Neutrophil (primary cell): ENCODE data around the gene TCF4.

Experiments used
- H3K27ac ChIP-seq: fragments of 200-600 bp; sonication (generic); 2 replicates; pipeline ENCODE4 v1.5.1; 2016; ENCODE audit warnings: mild to moderate bottlenecking, moderate library complexity
- H3K27me3 ChIP-seq: fragments of 200-600 bp; sonication (generic); 2 replicates; pipeline ENCODE4 v1.6.0; 2016; ENCODE audit warnings: mild to moderate bottlenecking
- H3K36me3 ChIP-seq: fragments of 200-600 bp; sonication (generic); 2 replicates; pipeline ENCODE4 v1.5.1; 2017
- H3K4me1 ChIP-seq, 2 experiments: fragments of 200-600 bp in 1 of 2; sonication (generic) in 1 of 2; 1 replicate in 1 of 2; 2 replicates in 1 of 2; pipeline versions ENCODE4 v1.5.1 to v1.6.1; 2013 to 2016; ENCODE audit warnings: low read depth in 1 of 2, low read length in 1 of 2, mild to moderate bottlenecking in 1 of 2, moderate library complexity in 1 of 2; ENCODE audit not compliant: control insufficient read depth in 1 of 2, insufficient read depth in 1 of 2
- H3K4me3 ChIP-seq, 2 experiments: fragments of 200-600 bp in 1 of 2; sonication (generic) in 1 of 2; 1 replicate in 1 of 2; 2 replicates in 1 of 2; pipeline ENCODE4 v1.5.1; 2013 to 2016; ENCODE audit warnings: low read depth in 1 of 2, low read length in 1 of 2, mild to moderate bottlenecking in 1 of 2, moderate library complexity in 1 of 2
- H3K9me3 ChIP-seq: fragments of 200-600 bp; sonication (generic); 2 replicates; pipeline ENCODE4 v1.5.1; 2016
- TF ChIP-seq, protein P1 (sequence below): fragments of 200-600 bp; sonication (generic); IDR thresholded peaks from 2 replicates; pipeline ENCODE4 v1.5.1; 2016; ENCODE audit warnings: antibody characterized with exemption

TCF4 gene

DNA sequence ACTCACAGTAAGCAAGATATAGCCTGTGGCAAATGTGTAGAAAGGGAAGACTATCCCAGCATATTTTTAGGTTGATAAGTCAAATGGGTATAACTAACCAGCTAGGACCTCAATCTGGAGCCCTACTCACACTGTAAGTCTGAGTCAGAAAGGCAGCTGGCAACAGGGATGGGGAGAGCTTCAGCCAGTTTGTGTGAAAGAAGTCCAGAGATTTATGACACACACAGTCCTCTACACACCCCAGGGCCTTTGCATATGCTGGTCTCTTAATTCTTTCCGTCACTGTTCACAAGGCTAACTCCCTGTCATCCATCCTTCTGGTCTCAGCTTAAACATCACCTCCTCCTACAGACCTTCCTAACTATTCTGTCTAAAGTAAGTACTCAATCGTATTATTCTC is 5.9 kb upstream of the TCF4 start:
- no peaks in the 10 kb centered on the region for H3K9me3 ChIP-seq
- H3K27me3 ChIP-seq, result no peaks in the 10 kb centered on the region
- no peak overlapping the region for H3K4me3 ChIP-seq
- no peaks in the 10 kb centered on the region for H3K36me3 ChIP-seq
- TF ChIP-seq, protein P1, sequence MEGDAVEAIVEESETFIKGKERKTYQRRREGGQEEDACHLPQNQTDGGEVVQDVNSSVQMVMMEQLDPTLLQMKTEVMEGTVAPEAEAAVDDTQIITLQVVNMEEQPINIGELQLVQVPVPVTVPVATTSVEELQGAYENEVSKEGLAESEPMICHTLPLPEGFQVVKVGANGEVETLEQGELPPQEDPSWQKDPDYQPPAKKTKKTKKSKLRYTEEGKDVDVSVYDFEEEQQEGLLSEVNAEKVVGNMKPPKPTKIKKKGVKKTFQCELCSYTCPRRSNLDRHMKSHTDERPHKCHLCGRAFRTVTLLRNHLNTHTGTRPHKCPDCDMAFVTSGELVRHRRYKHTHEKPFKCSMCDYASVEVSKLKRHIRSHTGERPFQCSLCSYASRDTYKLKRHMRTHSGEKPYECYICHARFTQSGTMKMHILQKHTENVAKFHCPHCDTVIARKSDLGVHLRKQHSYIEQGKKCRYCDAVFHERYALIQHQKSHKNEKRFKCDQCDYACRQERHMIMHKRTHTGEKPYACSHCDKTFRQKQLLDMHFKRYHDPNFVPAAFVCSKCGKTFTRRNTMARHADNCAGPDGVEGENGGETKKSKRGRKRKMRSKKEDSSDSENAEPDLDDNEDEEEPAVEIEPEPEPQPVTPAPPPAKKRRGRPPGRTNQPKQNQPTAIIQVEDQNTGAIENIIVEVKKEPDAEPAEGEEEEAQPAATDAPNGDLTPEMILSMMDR, result no peak
- H3K4me1 ChIP-seq, result peaks cover 13 to 15% of the 10 kb centered on the region in 2 experiments
- no peak overlapping the region for H3K27ac ChIP-seq

DNA sequence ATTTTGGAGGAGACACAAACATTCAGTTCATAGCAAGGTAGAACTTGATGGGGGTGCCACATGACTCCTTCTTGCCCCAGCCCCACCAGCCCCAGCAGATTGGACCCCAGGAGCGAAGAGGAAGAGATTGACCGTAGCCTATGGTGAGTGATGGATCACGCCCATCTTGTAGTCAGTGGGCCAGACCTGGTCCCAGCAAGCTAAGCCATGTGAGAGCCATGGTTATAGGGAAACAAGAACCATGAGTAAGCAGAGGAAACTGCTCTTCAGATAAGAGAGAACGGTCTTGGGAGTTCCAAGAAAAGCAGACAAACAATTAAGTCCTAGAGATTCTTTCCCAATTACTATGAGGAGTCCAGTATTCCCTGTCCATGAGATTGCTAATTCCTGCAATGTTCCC is 4.6 kb upstream of the TCF4 start:
- no peak overlapping the region for H3K27ac ChIP-seq
- TF ChIP-seq, protein P1, result no peak

DNA sequence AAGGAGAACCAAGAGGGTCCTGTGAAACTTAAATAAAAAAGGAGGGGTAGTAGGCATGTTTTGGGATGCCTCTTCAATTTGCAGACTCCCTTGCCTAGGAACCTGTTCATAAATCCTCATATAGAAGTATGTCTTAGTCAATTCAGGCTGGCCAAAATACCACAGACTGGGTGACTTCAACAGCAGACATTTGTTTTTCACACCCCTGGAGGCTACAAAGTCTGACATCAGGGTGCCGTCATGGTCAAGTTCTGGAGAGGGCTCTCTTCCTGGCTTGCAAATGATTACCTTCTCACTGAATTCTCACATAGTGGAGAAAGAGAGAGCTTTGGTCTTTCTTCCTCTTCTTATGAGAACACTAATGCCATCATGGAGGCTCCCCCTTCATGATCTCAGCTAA is 4.1 kb upstream of the TCF4 start:
- Histone ChIP-seq H3K36me3 (no peaks in the 10 kb centered on the region), H3K4me1 (peaks cover 18% of the 10 kb centered on the region in 2 experiments), H3K9me3 (no peaks in the 10 kb centered on the region), H3K27ac (no peak overlapping the region), H3K27me3 (no peaks in the 10 kb centered on the region), H3K4me3 (no peak overlapping the region)
- TF ChIP-seq, protein P1, result no peak

More for the DNA sequence above, 4.6 kb upstream of the TCF4 start:
- Histone ChIP-seq H3K27me3 (no peaks in the 10 kb centered on the region), H3K4me1 (peaks cover 18% of the 10 kb centered on the region in 2 experiments), H3K9me3 (no peaks in the 10 kb centered on the region), H3K36me3 (no peaks in the 10 kb centered on the region), H3K4me3 (no peak overlapping the region)

DNA sequence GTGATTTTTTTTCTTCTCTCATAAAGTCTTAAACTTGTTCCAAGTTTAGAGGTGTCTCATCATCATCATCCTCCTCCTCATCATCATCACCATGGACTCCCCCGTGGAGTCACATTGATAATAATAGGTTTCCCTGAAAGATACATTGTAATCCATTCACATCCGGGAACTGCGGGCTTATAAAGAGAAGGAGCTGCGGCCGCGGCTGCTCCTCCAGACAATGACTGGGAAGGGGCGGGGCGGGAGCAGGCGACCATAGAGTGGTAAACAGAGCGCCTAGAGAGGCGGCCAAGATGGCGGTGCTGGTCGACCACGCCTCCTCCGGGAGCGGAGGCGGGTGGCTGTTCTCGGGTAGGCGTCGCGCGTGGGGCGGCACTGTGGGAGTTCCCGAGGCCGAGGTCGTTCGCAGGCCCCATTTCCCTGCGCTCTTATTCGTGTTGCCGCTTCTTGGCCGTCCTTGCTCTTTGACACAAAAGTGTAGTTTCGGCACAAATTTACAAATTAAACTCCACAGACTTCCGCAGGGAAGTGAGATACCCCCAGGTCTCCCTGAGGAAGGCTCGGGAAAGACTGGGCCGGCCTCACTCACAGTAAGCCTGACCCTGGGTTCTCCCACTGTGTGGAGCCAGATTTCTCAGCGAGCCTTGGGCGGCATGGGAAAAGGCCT is 1.8 kb upstream of the TCF4 start:
- peaks cover 30 to 35% of the 10 kb centered on the region in 2 experiments for H3K4me1 ChIP-seq
- peak overlapping the region; percentile 61 for H3K27ac ChIP-seq
- TF ChIP-seq, protein P1, result peak; percentile 23
- peak overlapping the region; percentile 61 to 75 for H3K4me3 ChIP-seq
- H3K27me3 ChIP-seq, result no peaks in the 10 kb centered on the region
- H3K36me3 ChIP-seq, result no peaks in the 10 kb centered on the region
- H3K9me3 ChIP-seq, result no peaks in the 10 kb centered on the region

DNA sequence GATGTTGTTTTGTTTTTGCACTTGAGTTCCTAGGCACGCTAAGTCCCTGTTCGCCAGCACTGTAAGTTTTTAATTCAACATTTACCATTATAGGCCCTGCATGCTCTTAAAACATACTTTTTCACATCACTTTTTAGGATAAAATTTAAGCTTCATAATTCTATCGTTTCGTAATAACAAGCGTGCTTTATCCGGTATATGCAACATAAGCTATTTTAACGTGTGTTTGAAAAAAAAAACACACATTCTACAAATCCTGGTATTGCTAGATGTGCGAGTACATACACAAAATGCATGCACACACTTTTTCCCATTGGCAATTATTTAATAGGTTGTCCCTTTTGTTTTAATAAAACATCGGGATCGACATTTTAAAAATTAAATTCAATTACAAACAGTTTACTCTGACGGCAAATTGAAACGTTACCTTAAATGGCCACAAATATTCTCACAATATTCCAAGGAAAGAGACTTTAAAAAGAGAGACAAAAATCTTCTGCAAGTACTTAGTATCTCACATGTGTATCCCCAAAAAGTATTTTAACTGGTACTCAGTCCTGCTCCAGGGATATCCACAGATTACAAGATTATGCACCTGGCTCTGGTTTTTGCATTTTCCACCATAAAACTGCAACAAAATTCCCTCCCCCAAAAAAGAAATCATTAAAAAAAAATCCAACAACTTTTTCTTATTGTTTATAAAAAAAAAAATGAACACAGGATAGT is 1.0 kb upstream of the TCF4 start:
- Histone ChIP-seq H3K36me3 (no peaks in the 10 kb centered on the region), H3K27ac (peak overlapping the region; percentile 62), H3K4me3 (peak overlapping the region; percentile 61 to 75), H3K27me3 (no peaks in the 10 kb centered on the region), H3K9me3 (no peaks in the 10 kb centered on the region), H3K4me1 (peaks cover 30 to 35% of the 10 kb centered on the region in 2 experiments)
- TF ChIP-seq, protein P1, result no peak
